ENCODE results near the gene PCDHA10.
"Not testable (repeated sequence)": the region's sequence is repeated elsewhere in the genome, so short reads cannot be mapped to it uniquely, and the experiment has no call there.

Gene PCDHA10, protein sequence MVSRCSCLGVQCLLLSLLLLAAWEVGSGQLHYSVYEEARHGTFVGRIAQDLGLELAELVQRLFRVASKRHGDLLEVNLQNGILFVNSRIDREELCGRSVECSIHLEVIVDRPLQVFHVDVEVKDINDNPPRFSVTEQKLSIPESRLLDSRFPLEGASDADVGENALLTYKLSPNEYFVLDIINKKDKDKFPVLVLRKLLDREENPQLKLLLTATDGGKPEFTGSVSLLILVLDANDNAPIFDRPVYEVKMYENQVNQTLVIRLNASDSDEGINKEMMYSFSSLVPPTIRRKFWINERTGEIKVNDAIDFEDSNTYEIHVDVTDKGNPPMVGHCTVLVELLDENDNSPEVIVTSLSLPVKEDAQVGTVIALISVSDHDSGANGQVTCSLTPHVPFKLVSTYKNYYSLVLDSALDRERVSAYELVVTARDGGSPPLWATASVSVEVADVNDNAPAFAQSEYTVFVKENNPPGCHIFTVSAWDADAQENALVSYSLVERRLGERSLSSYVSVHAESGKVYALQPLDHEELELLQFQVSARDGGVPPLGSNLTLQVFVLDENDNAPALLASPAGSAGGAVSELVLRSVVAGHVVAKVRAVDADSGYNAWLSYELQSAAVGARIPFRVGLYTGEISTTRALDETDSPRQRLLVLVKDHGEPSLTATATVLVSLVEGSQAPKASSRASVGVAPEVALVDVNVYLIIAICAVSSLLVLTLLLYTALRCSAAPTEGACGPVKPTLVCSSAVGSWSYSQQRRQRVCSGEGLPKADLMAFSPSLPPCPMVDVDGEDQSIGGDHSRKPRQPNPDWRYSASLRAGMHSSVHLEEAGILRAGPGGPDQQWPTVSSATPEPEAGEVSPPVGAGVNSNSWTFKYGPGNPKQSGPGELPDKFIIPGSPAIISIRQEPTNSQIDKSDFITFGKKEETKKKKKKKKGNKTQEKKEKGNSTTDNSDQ

DNA sequence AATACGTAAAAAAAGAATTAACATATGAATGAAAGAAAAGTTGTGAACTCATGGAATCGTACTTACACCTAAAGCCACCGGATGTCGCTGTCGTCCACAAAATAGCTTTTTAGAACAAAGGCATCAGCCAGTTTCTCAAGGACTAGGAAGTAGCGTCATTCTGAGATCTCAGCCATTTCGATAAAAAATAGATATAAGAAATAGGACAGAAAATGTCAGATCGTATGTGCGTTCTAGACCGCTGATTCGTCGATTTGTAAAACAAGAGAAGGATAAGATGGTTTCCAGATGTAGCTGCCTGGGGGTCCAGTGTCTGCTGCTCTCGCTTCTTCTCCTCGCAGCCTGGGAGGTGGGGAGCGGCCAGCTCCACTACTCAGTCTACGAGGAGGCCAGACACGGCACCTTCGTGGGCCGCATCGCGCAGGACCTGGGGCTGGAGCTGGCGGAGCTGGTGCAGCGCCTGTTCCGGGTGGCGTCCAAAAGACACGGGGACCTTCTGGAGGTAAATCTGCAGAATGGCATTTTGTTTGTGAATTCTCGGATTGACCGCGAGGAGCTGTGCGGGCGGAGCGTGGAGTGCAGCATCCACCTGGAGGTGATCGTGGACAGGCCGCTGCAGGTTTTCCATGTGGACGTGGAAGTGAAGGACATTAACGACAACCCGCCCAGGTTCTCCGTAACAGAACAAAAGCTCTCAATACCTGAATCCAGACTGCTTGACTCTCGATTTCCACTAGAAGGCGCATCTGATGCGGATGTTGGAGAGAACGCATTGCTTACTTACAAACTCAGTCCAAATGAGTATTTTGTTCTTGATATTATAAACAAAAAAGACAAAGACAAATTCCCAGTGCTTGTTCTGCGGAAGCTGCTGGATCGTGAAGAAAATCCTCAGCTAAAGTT lies at the start of gene PCDHA10:
TSS of gene PCDHA10 (plus strand) at position 126 of the 903 bp plus-strand sequence. CDS start at position 278, 152 bp downstream.
- no peak for DNase-seq (ENCODE audit: extremely low read depth in 1 of 2, low read depth in 1 of 2)

DNA sequence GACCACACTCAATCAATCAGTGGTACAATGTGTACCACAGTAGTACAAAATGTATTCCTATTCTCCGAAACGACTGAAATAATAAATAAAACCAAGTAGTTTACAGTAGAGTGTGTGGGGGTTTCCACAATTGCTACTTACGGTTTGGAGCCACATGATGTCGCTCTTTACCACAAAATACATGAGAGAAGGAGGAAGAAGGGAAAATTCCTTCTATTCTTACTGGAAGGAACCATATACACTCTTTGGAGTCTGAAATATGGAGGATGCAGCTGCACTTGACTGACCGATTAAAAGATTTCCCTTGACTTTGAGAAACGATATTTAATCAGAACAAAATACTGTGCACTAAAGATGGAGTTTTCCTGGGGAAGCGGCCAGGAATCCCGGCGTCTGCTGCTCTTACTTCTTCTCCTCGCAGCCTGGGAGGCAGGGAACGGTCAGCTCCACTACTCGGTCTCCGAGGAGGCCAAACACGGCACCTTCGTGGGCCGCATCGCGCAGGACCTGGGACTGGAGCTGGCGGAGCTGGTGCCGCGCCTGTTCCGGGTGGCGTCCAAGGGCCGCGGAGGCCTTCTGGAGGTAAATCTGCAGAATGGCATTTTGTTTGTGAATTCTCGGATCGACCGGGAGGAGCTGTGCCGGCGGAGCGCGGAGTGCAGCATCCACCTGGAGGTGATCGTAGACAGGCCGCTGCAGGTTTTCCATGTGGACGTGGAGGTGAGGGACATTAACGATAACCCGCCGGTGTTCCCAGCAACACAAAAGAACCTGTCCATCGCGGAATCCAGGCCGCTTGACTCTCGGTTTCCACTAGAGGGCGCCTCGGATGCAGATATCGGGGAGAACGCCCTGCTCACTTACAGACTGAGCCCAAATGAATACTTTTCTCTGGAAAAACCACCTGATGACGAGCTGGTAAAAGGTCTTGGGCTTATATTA lies 48.6 kb upstream of the PCDHA10 start, which contains the start of gene PCDHA4:
TSS of gene PCDHA4 (plus strand) at position 235 of the 942 bp plus-strand sequence.
- no peak for DNase-seq (ENCODE audit: extremely low read depth in 1 of 2, low read depth in 1 of 2)

DNA sequence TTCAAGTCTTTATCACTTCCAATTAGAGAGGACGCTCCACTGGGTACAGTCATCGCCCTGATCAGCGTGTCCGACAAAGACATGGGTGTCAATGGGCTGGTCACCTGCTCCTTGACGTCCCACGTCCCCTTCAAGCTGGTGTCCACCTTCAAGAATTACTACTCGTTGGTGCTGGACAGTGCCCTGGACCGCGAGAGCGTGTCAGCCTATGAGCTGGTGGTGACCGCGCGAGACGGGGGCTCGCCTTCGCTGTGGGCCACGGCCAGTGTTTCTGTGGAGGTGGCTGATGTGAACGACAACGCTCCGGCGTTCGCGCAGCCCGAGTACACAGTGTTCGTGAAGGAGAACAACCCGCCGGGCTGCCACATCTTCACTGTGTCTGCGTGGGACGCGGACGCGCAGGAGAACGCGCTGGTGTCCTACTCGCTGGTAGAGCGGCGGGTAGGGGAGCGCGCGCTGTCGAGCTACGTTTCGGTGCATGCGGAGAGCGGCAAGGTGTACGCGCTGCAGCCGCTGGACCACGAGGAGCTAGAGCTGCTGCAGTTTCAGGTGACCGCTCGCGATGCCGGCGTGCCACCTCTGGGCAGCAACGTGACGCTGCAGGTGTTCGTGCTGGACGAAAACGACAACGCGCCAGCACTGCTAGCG lies 47.3 kb upstream of the PCDHA10 start:
- DNase-seq (ENCODE audit: extremely low read depth in 1 of 2, low read depth in 1 of 2) = not testable (repeated sequence)

DNA sequence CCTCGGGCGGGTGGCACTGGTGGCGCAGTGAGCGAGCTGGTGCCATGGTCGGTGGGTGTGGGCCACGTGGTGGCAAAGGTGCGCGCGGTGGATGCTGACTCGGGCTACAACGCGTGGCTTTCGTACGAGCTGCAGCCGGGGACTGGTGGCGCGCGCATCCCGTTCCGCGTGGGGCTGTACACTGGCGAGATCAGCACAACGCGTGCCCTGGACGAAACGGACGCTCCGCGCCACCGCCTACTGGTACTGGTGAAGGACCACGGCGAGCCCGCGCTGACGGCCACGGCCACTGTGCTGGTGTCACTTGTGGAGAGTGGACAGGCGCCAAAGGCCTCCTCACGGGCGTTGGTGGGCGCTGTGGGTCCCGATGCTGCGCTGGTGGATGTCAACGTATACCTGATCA lies 46.8 kb upstream of the PCDHA10 start:
- DNase-seq (ENCODE audit: extremely low read depth in 1 of 2, low read depth in 1 of 2) = no peak

DNA sequence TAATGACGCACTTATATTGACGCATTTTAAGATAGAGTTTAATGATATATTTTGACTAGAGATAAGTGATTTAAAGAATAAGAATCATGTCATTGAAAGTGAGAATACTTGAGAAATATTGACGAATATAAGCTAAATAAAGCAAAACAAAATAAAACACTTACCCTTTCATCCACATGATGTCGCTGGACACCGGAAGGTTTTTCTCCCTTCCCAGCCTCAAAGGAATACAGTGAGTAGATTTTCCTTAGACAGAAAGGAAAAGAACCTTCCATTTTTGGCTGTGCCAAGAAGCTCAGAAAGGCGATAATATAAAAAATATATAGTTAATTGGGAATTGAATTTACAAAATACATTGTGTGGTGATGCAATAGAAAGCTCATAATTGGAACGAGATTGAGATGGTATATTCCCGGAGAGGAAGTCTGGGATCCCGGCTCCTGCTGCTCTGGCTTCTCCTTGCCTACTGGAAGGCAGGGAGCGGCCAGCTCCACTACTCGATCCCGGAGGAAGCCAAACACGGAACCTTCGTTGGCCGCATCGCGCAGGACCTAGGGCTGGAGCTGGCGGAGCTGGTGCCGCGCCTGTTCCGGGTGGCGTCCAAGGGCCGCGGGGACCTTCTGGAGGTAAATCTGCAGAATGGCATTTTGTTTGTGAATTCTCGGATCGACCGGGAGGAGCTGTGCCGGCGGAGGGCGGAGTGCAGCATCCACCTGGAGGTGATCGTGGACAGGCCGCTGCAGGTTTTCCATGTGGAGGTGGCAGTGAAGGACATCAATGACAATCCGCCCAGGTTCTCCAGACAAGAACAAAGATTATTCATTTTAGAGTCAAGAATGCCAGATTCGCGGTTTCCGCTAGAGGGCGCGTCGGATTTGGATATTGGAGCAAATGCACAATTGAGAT lies 34.1 kb upstream of the PCDHA10 start, which contains the start of gene PCDHA5:
TSS of gene PCDHA5 (plus strand) at position 239 of the 906 bp plus-strand sequence.
- DNase-seq (ENCODE audit: extremely low read depth in 1 of 2, low read depth in 1 of 2) = no peak

DNA sequence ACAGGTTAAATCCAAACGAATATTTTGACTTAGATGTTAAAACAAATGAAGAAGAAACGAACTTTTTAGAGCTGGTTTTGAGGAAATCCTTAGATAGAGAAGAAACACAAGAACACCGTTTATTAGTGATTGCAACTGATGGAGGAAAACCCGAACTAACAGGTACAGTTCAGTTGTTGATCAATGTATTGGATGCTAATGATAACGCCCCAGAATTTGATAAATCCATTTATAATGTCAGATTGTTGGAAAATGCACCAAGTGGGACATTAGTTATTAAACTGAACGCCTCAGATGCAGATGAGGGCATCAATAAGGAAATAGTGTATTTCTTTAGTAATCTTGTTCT lies 33.4 kb upstream of the PCDHA10 start:
- DNase-seq (ENCODE audit: extremely low read depth in 1 of 2, low read depth in 1 of 2) = no peak

DNA sequence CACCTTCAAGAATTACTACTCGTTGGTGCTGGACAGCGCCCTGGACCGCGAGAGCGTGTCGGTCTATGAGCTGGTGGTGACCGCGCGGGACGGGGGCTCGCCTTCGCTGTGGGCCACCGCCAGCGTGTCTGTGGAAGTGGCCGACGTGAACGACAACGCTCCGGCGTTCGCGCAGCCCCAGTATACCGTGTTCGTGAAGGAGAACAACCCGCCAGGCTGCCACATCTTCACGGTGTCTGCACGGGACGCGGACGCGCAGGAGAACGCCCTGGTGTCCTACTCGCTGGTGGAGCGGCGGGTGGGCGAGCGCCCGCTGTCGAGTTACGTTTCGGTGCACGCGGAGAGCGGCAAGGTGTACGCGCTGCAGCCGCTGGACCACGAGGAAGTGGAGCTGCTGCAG lies 32.7 kb upstream of the PCDHA10 start:
- not testable (repeated sequence) for DNase-seq (ENCODE audit: extremely low read depth in 1 of 2, low read depth in 1 of 2)

DNA sequence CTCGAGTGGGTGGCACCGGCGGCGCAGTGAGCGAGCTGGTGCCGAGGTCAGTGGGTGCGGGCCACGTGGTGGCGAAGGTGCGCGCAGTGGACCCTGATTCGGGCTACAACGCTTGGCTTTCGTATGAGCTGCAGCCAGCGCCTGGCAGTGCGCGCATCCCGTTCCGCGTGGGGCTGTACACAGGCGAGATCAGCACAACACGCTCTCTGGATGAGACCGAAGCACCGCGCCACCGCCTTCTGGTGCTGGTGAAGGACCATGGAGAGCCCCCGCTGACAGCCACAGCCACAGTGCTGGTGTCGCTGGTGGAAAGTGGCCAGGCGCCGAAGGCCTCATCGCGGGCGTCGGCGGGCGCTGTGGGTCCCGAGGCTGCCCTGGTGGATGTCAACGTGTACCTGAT lies 32.2 kb upstream of the PCDHA10 start:
- no peak for DNase-seq (ENCODE audit: extremely low read depth in 1 of 2, low read depth in 1 of 2)

DNA sequence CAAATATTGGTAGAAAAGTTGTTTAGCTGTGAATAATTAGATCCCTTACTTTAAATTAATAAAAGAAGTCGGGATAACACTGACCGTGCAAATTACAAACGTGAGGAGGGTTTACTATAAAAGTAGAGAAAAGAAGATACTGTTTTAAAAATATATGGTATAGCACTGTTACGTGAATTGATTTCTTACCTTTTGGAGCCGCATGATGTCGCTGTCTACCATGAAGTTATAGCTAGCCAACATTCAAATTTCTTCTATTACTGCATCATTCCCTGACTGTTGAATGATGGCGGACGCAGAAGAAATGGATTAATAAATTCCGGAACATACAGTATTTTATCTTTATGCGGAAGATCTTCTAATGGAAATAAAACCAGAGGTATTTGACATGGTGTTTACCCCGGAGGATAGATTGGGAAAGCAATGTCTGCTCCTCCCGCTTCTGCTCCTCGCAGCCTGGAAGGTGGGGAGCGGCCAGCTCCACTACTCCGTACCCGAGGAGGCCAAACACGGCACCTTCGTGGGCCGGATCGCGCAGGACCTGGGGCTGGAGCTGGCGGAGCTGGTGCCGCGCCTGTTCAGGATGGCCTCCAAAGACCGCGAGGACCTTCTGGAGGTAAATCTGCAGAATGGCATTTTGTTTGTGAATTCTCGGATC lies 27.9 kb upstream of the PCDHA10 start, which contains the start of gene PCDHA6:
TSS of gene PCDHA6 (plus strand) at position 257 of the 658 bp plus-strand sequence. CDS start at position 389, 132 bp downstream.
- DNase-seq (ENCODE audit: extremely low read depth in 1 of 2, low read depth in 1 of 2) = no peak

DNA sequence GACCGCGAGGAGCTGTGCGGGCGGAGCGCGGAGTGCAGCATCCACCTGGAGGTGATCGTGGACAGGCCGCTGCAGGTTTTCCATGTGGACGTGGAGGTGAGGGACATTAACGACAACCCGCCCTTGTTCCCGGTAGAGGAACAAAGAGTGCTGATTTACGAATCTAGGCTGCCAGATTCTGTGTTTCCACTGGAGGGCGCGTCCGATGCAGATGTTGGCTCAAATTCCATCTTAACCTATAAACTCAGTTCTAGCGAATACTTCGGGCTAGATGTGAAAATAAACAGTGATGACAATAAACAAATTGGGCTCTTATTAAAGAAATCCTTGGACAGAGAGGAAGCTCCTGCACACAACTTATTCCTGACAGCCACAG lies 27.3 kb upstream of the PCDHA10 start:
- DNase-seq (ENCODE audit: extremely low read depth in 1 of 2, low read depth in 1 of 2) = no peak

DNA sequence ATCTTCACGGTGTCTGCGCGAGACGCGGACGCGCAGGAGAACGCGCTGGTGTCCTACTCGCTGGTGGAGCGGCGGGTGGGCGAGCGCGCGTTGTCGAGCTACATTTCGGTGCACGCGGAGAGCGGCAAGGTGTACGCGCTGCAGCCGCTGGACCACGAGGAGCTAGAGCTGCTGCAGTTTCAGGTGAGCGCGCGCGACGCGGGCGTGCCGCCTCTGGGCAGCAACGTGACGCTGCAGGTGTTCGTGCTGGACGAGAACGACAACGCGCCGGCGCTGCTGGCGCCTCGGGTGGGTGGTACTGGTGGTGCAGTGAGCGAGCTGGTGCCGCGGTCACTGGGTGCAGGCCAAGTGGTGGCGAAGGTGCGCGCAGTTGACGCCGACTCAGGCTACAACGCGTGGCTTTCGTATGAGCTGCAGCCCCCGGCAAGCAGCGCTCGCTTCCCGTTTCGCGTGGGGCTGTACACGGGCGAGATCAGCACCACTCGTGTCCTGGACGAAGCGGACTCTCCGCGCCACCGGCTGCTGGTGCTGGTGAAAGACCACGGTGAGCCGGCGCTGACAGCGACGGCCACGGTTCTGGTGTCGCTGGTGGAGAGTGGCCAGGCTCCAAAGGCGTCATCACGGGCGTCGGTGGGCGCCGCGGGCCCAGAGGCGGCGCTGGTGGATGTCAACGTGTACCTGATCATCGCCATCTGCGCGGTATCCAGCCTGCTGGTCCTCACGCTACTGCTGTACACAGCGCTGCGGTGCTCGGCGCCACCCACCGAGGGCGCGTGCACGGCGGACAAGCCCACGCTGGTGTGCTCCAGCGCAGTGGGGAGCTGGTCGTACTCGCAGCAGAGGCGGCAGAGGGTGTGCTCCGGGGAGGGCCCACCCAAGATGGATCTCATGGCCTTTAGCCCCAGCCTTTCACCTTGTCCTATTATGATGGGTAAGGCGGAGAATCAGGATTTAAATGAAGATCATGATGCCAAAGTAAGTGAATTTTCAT lies 25.9 kb upstream of the PCDHA10 start:
- not testable (repeated sequence) for DNase-seq (ENCODE audit: extremely low read depth in 1 of 2, low read depth in 1 of 2)

DNA sequence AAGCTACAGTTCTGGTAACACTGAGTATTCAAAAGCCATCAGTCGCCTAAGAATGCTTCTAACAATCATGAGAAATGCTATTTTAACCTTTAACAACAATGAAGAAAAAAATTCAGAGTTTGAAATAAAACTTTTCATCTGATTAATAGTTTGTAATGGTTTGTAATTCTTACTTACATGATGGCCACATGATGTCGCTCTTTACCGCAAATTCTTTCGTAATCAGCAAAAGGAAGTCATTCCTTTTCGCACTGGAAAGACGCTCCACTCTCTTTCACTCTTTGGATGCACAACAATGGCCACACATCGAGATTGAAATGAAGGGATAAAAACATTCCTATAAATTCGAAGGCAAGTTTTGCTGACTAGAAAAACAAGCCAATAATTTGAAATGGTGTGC lies 21.7 kb upstream of the PCDHA10 start, which contains the start of gene PCDHA7:
TSS of gene PCDHA7 (plus strand) at position 277 of the 400 bp plus-strand sequence. CDS start at position 392, 115 bp downstream.
- no peak for DNase-seq (ENCODE audit: extremely low read depth in 1 of 2, low read depth in 1 of 2)

DNA sequence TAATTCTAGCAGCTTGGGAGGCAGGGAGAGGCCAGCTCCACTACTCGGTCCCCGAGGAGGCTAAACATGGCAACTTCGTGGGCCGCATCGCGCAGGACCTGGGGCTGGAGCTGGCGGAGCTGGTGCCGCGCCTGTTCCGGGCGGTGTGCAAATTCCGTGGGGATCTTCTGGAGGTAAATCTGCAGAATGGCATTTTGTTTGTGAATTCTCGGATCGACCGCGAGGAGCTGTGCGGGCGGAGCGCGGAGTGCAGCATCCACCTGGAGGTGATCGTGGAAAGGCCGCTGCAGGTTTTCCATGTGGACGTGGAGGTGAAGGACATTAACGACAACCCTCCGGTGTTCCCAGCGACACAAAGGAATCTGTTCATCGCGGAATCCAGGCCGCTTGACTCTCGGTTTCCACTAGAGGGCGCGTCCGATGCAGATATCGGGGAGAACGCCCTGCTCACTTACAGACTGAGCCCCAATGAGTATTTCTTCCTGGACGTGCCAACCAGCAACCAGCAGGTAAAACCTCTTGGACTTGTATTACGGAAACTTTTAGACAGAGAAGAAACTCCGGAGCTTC lies 21.2 kb upstream of the PCDHA10 start:
- DNase-seq (ENCODE audit: extremely low read depth in 1 of 2, low read depth in 1 of 2) = not testable (repeated sequence)

DNA sequence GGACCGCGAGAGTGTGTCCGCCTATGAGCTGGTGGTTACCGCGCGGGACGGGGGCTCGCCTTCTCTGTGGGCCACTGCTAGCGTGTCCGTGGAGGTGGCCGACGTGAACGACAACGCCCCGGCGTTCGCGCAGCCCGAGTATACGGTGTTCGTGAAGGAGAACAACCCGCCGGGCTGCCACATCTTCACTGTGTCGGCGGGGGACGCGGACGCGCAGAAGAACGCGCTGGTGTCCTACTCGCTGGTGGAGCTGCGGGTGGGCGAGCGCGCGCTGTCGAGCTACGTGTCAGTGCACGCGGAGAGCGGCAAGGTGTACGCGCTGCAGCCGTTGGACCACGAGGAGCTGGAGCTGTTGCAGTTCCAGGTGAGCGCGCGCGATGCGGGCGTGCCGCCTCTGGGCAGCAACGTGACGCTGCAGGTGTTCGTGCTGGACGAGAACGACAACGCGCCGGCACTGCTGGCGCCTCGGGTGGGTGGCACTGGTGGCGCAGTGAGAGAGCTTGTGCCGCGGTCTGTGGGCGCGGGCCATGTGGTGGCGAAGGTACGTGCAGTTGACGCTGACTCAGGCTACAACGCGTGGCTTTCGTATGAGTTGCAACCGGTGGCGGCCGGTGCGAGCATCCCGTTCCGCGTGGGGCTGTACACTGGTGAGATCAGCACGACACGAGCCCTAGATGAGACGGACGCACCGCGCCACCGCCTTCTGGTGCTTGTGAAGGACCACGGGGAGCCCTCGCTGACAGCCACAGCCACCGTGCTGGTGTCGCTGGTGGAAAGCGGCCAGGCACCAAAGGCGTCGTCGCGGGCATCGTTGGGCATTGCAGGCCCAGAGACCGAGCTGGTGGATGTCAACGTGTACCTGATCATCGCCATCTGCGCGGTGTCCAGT lies 19.8 kb upstream of the PCDHA10 start:
- no peak for DNase-seq (ENCODE audit: extremely low read depth in 1 of 2, low read depth in 1 of 2)
